Measurements from ENCODE around the gene NEDD4L. TPM values are rescaled to one million over a fixed set of nuclear protein-coding genes. Genes with fewer than 3 reads are reported as not detected.

The NEDD4L gene
- total RNA-seq, 6 experiments from 2014 or later = 11.2 to 28.1 (median 15.7) TPM

GRCh38 chr18:58060254-58060653 is 16.2 kb downstream of the NEDD4L start:
- no peak for DNase-seq
- Mint-ChIP-seq H3K27ac (no peak overlapping the region), H3K27me3 (ENCODE audit: insufficient read depth) (peaks cover 34% of the 10 kb centered on the region), H3K4me3 (no peak overlapping the region), H3K9me3 (no peaks in the 10 kb centered on the region), H3K4me1 (ENCODE audit: low read depth) (peaks cover 5% of the 10 kb centered on the region; the same call in 1 of the 2 replicates), H3K36me3 (ENCODE audit: low read depth) (no peaks in the 10 kb centered on the region)
- TF ChIP-seq CTCF (IDR thresholded peaks at IDR 0.05) = no peak

- no peak overlapping the region for H3K27ac Mint-ChIP-seq
- peaks cover 5% of the 10 kb centered on the region; the same call in 1 of the 2 replicates for H3K4me1 Mint-ChIP-seq (ENCODE audit: low read depth)
- no peaks in the 10 kb centered on the region for H3K36me3 Mint-ChIP-seq (ENCODE audit: low read depth)
- no peak overlapping the region for H3K4me3 Mint-ChIP-seq
- no peaks in the 10 kb centered on the region for H3K9me3 Mint-ChIP-seq
- no peak for DNase-seq
- no peak for TF ChIP-seq CTCF (IDR thresholded peaks at IDR 0.05)
- H3K27me3 Mint-ChIP-seq (ENCODE audit: insufficient read depth) = peaks cover 32% of the 10 kb centered on the region
These were observed 17.3 kb downstream of the NEDD4L start for GRCh38 chr18:58061349-58061748.

- no peaks in the 10 kb centered on the region for H3K36me3 Mint-ChIP-seq (ENCODE audit: low read depth)
- no peak overlapping the region for H3K4me3 Mint-ChIP-seq
- no peak overlapping the region for H3K27ac Mint-ChIP-seq
- TF ChIP-seq CTCF (IDR thresholded peaks at IDR 0.05) = no peak
- H3K9me3 Mint-ChIP-seq = no peaks in the 10 kb centered on the region
- DNase-seq = no peak
- no peaks in the 10 kb centered on the region for H3K4me1 Mint-ChIP-seq (ENCODE audit: low read depth)
- peaks cover 33% of the 10 kb centered on the region for H3K27me3 Mint-ChIP-seq (ENCODE audit: insufficient read depth)
These were observed 20.5 kb downstream of the NEDD4L start for GRCh38 chr18:58064406-58064998.

DNA sequence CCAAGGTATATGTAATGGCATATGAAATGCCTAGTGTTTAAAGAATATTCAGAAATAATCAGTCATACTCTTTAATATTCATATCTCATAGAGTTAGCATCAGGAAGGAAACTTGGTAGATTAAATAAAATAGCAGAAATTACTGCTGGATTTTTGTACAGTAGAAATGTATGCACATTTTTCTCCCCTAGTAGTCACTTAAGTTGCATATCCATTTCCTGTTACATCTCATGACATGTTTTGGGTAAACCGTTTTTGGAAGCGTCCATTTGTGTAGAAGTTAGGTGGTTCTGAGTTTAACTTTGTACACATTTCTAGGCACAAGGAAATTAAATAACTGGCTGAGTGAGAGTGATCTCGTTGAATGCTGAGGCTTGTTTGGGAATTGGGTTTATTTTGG is 21.9 kb downstream of the NEDD4L start:
- TF ChIP-seq CTCF (IDR thresholded peaks at IDR 0.05) = no peak
- peaks cover 33% of the 10 kb centered on the region for H3K27me3 Mint-ChIP-seq (ENCODE audit: insufficient read depth)
- no peak for DNase-seq
- H3K27ac Mint-ChIP-seq = no peak overlapping the region
- no peaks in the 10 kb centered on the region for H3K36me3 Mint-ChIP-seq (ENCODE audit: low read depth)
- no peaks in the 10 kb centered on the region for H3K9me3 Mint-ChIP-seq
- no peaks in the 10 kb centered on the region for H3K4me1 Mint-ChIP-seq (ENCODE audit: low read depth)
- H3K4me3 Mint-ChIP-seq = no peak overlapping the region

GRCh38 chr18:58067601-58068000 is 23.6 kb downstream of the NEDD4L start:
- peaks cover 30% of the 10 kb centered on the region for H3K27me3 Mint-ChIP-seq (ENCODE audit: insufficient read depth)
- no peak for DNase-seq
- no peaks in the 10 kb centered on the region for H3K9me3 Mint-ChIP-seq
- no peak for TF ChIP-seq CTCF (IDR thresholded peaks at IDR 0.05)
- H3K4me1 Mint-ChIP-seq (ENCODE audit: low read depth) = no peaks in the 10 kb centered on the region
- H3K36me3 Mint-ChIP-seq (ENCODE audit: low read depth) = no peaks in the 10 kb centered on the region
- no peak overlapping the region for H3K4me3 Mint-ChIP-seq
- H3K27ac Mint-ChIP-seq = no peak overlapping the region
